Loucy (cell line): Measurements from ENCODE around the gene KRTAP19-8.

ENCODE experiments used
- H2AFZ ChIP-seq: fragments of 200-600 bp; sonication (generic); 2 replicates; pipeline ENCODE4 v1.6.0; 2016; ENCODE audit warnings: antibody characterized with exemption, mild to moderate bottlenecking, low read length, moderate library complexity
- H3F3A ChIP-seq: fragments of 200-600 bp; 2 replicates; pipeline ENCODE4 v1.6.0; 2016; ENCODE audit warnings: antibody characterized with exemption, low read depth, mild to moderate bottlenecking
- H3K27me3 ChIP-seq: fragments of 200-600 bp; sonication (generic); 2 replicates; pipeline ENCODE4 v1.6.1; 2014; ENCODE audit warnings: low read length, mild to moderate bottlenecking; ENCODE audit not compliant: insufficient read depth, poor library complexity, severe bottlenecking
- H3K36me3 ChIP-seq: fragments of 200-600 bp; sonication (generic); 2 replicates; pipeline ENCODE4 v1.6.1; 2016; ENCODE audit warnings: low read length; ENCODE audit not compliant: insufficient read depth
- H3K4me1 ChIP-seq: fragments of 200-600 bp; sonication (generic); 2 replicates; pipeline ENCODE4 v1.5.1; 2014; ENCODE audit warnings: low read length, mild to moderate bottlenecking; ENCODE audit not compliant: insufficient read depth, poor library complexity, severe bottlenecking
- H3K4me2 ChIP-seq: fragments of 200-600 bp; sonication (generic); 2 replicates; pipeline ENCODE4 v1.6.0; 2014; ENCODE audit warnings: antibody characterized with exemption, low read length, low read depth, mild to moderate bottlenecking; ENCODE audit not compliant: poor library complexity, severe bottlenecking
- H3K4me3 ChIP-seq: fragments of 200-600 bp; sonication (generic); 2 replicates; pipeline ENCODE4 v1.5.1; 2014; ENCODE audit warnings: low read length, mild to moderate bottlenecking, mixed read lengths; ENCODE audit not compliant: poor library complexity, severe bottlenecking
- H3K79me2 ChIP-seq: fragments of 200-600 bp; sonication (generic); 2 replicates; pipeline ENCODE4 v1.6.1; 2014; ENCODE audit warnings: low read length; ENCODE audit not compliant: insufficient read depth
- H3K9ac ChIP-seq: fragments of 200-600 bp; sonication (generic); 2 replicates; pipeline ENCODE4 v1.6.0; 2014; ENCODE audit warnings: mild to moderate bottlenecking, low read depth, low read length, moderate library complexity; ENCODE audit not compliant: poor library complexity, severe bottlenecking
- H3K9me2 ChIP-seq: fragments of 200-600 bp; sonication (generic); replicated peaks from 2 replicates; pipeline ENCODE4 v1.6.1; 2016; ENCODE audit warnings: low read depth, low read length, mixed read lengths
- H3K9me3 ChIP-seq: fragments of 200-600 bp; sonication (generic); 2 replicates; pipeline ENCODE4 v1.6.1; 2014; ENCODE audit warnings: mild to moderate bottlenecking, antibody characterized with exemption, low read length, low read depth; ENCODE audit not compliant: insufficient read depth
- H4K20me1 ChIP-seq: fragments of 200-600 bp; sonication (generic); 2 replicates; pipeline ENCODE4 v1.6.0; 2014; ENCODE audit warnings: antibody characterized with exemption, low read length, mild to moderate bottlenecking; ENCODE audit not compliant: insufficient read depth, poor library complexity, severe bottlenecking
- CTCF ChIP-seq: fragments of 200-600 bp; sonication (generic); conservative IDR thresholded peaks from 2 replicates; pipeline ENCODE4 v1.5.1; 2014; ENCODE audit warnings: mild to moderate bottlenecking, antibody characterized with exemption, low read length
- EZH2phosphoT487 ChIP-seq: fragments of 200-600 bp; IDR thresholded peaks from 2 replicates; pipeline ENCODE4 v1.6.1; 2018; ENCODE audit warnings: antibody characterized with exemption, mild to moderate bottlenecking, moderate library complexity, borderline replicate concordance

The KRTAP19-8 gene

DNA sequence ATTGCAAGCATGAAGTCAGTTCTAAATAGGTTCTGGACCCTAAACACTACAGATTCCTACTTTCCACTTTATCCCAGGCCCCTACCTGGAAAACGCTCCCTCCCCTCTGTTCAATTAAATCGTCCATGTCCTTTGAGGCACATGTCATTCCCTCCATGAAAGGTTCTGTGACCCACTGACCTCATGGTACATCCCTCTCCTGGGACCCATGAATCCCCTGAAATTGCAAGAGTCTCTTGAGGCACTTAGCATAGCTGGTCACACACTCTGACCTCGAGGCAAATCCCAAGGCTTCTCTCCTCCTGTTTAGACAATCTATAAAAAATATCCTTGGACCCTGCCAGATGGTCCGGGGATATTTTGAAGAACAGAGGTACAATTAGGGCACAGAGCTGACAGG lies 34.3 kb upstream of the KRTAP19-8 start:
- no peaks in the 10 kb centered on the region for H3K27me3 ChIP-seq
- TF ChIP-seq EZH2phosphoT487, result no peak
- no peak for TF ChIP-seq CTCF
- no peaks in the 10 kb centered on the region for H3K36me3 ChIP-seq
- H2AFZ ChIP-seq, result no peak overlapping the region
- no peak overlapping the region for H3K4me3 ChIP-seq
- H3K79me2 ChIP-seq, result no peaks in the 10 kb centered on the region
- H3K9me3 ChIP-seq, result no peaks in the 10 kb centered on the region
- no peak overlapping the region for H3K4me2 ChIP-seq
- no peaks in the 10 kb centered on the region for H4K20me1 ChIP-seq
- H3K9me2 ChIP-seq, result no peaks in the 10 kb centered on the region
- H3K4me1 ChIP-seq, result no peaks in the 10 kb centered on the region
- no peak overlapping the region for H3K9ac ChIP-seq
- H3F3A ChIP-seq, result no peaks in the 10 kb centered on the region

GRCh38 chr21:31064803-31065202 lies 26.5 kb upstream of the KRTAP19-8 start:
- H4K20me1 ChIP-seq, result no peaks in the 10 kb centered on the region
- H3K9ac ChIP-seq, result no peak overlapping the region
- H3K27me3 ChIP-seq, result no peaks in the 10 kb centered on the region
- TF ChIP-seq CTCF, result no peak
- TF ChIP-seq EZH2phosphoT487, result no peak
- H3K4me1 ChIP-seq, result no peaks in the 10 kb centered on the region
- H3K79me2 ChIP-seq, result no peaks in the 10 kb centered on the region
- no peaks in the 10 kb centered on the region for H3K9me3 ChIP-seq
- no peak overlapping the region for H3K4me2 ChIP-seq
- no peak overlapping the region for H3K4me3 ChIP-seq
- H3F3A ChIP-seq, result no peaks in the 10 kb centered on the region
- no peaks in the 10 kb centered on the region for H3K36me3 ChIP-seq
- no peaks in the 10 kb centered on the region for H3K9me2 ChIP-seq
- no peak overlapping the region for H2AFZ ChIP-seq

DNA sequence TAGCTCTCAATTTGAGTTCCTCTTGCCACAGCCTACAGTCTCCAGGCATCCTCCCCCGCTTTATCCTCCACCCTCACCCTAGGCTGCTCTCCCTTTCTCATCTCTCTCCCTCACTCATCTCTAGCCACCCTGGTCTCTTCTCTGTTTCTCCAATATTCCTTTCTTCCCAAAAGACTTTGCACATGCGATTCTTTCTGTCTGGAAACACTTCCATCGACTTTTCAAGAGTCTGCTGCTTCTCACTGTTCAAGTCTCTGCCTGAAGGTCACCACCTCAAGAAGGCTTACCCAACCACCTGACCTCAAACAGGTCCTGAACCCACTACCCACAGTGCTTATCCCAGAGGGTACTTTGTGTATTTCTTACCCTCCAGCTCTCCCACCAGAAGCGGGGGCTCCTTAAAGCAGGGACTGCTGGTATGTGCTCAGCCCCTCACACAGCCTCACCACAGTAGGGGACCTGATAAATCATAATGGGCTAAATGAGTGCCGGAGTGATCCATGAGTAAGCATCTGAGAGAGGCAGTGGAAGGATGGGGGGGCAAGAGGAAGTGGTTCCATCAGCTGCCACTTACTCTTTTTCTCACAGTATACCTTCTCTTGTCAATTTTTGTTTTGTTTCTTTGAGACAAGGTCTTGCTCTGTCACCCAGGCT lies 14.3 kb upstream of the KRTAP19-8 start:
- Histone ChIP-seq H3F3A (no peaks in the 10 kb centered on the region), H3K27me3 (no peaks in the 10 kb centered on the region), H3K4me2 (no peak overlapping the region), H3K4me1 (no peaks in the 10 kb centered on the region), H3K4me3 (no peak overlapping the region), H3K36me3 (no peaks in the 10 kb centered on the region), H4K20me1 (no peaks in the 10 kb centered on the region), H3K9me2 (no peaks in the 10 kb centered on the region), H2AFZ (no peak overlapping the region), H3K9me3 (no peaks in the 10 kb centered on the region), H3K79me2 (no peaks in the 10 kb centered on the region), H3K9ac (no peak overlapping the region)
- TF ChIP-seq EZH2phosphoT487 (no peak), CTCF (no peak)
